Esophagus muscularis mucosa (tissue), 4 donors: ENCODE data around the gene FAP. TPM values are rescaled to one million over a fixed set of nuclear protein-coding genes. Genes with fewer than 3 reads are reported as not detected.

Source experiments
- DNase-seq: peaks from one replicate; pipeline ENCODE4 v3.0.0-alpha.2; 2017; ENCODE audit errors: extremely low spot score
- H3K27ac ChIP-seq, 4 donors: fragments of 200-600 bp; sonication (generic); replicated peaks in 1 of 4; 1 replicate in 3 of 4; 2 replicates in 1 of 4; pipeline ENCODE4 v1.5.1; 2016 to 2019; ENCODE audit warnings: mild to moderate bottlenecking in 1 of 4
- H3K27me3 ChIP-seq, 4 donors: fragments of 200-600 bp; sonication (generic); one replicate each; pipeline versions ENCODE4 v1.5.1 to v1.6.0; 2016 to 2019
- H3K36me3 ChIP-seq, 4 donors: fragments of 200-600 bp; sonication (generic); one replicate each; pipeline ENCODE4 v1.5.1; 2016 to 2019
- H3K4me1 ChIP-seq, 4 donors: fragments of 200-600 bp; sonication (generic); one replicate each; pipeline ENCODE4 v1.5.1; 2016 to 2019
- H3K4me3 ChIP-seq, 4 donors: fragments of 200-600 bp; sonication (generic); 1 replicate in 2 of 4; 2 replicates in 2 of 4; pipeline ENCODE4 v1.5.1; 2016 to 2019; ENCODE audit warnings: mild to moderate bottlenecking in 4 of 4, moderate library complexity in 1 of 4
- H3K9me3 ChIP-seq, 4 donors: fragments of 200-600 bp; sonication (generic); 1 replicate in 3 of 4; 2 replicates in 1 of 4; pipeline ENCODE4 v1.5.1; 2016 to 2019
- CTCF ChIP-seq, 3 experiments: fragments of 200-600 bp in 2 of 3; fragments of 450-650 bp in 1 of 3; sonication (generic) in 2 of 3; IDR thresholded peaks; one replicate each; pipeline ENCODE4 v1.5.1; 2017 to 2019; ENCODE audit warnings: antibody characterized with exemption in 3 of 3, mild to moderate bottlenecking in 2 of 3, moderate library complexity in 1 of 3
- EP300 ChIP-seq: sonication (generic); formaldehyde crosslinking; IDR thresholded peaks from one replicate; pipeline ENCODE4 v1.6.1; 2017; ENCODE audit warnings: antibody characterized with exemption
- POLR2A ChIP-seq: fragments of 450-650 bp; IDR thresholded peaks from one replicate; pipeline ENCODE4 v1.6.1; 2017; ENCODE audit warnings: antibody characterized with exemption, moderate library complexity, mild to moderate bottlenecking, low read depth
- POLR2AphosphoS5 ChIP-seq, 2 donors: sonication (generic); formaldehyde crosslinking; IDR thresholded peaks; one replicate each; pipeline ENCODE4 v1.6.1; 2017; ENCODE audit warnings: antibody characterized with exemption in 2 of 2
- WGBS: methylation state at CpG from one replicate; pipeline ENCODE4 v1.1.5; 2018; 5-methylcytosine and 5-hydroxymethylcytosine counted together
- intact Hi-C: fragments of 100-400 bp; cut with DNase I; formaldehyde crosslinking; loops from one replicate; pipeline ENCODE4 v1.15.1; 2023
- total RNA-seq, 4 donors: library from RNA; depleted of rRNA; stranded (reverse); fragments of >200 nt; gene quantifications; one replicate each; pipeline versions ENCODE4 v1.1.0 to v1.2.1, GENCODE V29; 2016

Gene FAP
- total RNA-seq, 4 donors from 2014 or later: 8.0 to 16.7 (median 13.1) TPM

- Histone ChIP-seq H3K36me3 (no peaks in the 10 kb centered on the region), H3K27ac (no peak overlapping the region), H3K4me3 (no peak overlapping the region), H3K9me3 (no peaks in the 10 kb centered on the region), H3K4me1 (peaks cover 0 to 11% (median 4%) of the 10 kb centered on the region in 4 donors), H3K27me3 (no peaks in the 10 kb centered on the region)
- 71% methylated on average over 4 of the region's 4 CpGs for WGBS
- TF ChIP-seq POLR2A: no peak
- no peak for TF ChIP-seq CTCF (IDR thresholded peaks at IDR 0.05)
- no peak for TF ChIP-seq POLR2AphosphoS5 (IDR thresholded peaks at IDR 0.05)
- TF ChIP-seq EP300: no peak
- DNase-seq: no peak
- intact Hi-C loops: no loop called here
Measured at GRCh38 chr2:162177301-162177700, 65.9 kb downstream of the FAP start.

DNA sequence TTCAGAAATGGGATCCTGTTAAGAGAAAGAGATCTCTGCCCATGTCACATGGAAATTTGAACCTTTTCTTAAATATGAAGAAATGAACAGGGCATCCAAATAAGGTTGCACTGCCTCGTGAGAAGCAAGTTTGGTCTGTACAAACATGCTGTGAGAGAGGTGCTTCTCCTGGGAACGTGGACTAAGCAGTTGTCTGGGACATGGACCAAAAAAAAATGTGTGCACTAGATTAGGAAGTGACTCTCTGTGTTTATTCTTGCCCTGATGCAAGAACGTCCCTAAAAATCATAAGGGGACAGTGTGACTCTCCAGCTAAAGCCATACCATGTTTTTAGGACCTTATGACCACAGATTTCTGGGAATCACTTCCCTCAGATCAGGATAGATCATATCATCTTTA is 67.5 kb downstream of the FAP start:
- peaks cover 0 to 11% (median 4%) of the 10 kb centered on the region in 4 donors for H3K4me1 ChIP-seq
- H3K36me3 ChIP-seq: no peaks in the 10 kb centered on the region
- DNase-seq: no peak
- H3K27ac ChIP-seq: no peak overlapping the region
- no peak overlapping the region for H3K4me3 ChIP-seq
- no peak for TF ChIP-seq EP300
- no peak for TF ChIP-seq POLR2AphosphoS5 (IDR thresholded peaks at IDR 0.05)
- TF ChIP-seq CTCF (IDR thresholded peaks at IDR 0.05): no peak
- no peak for TF ChIP-seq POLR2A
- H3K9me3 ChIP-seq: no peaks in the 10 kb centered on the region
- 30% methylated on average over 3 of the region's 3 CpGs for WGBS
- intact Hi-C loops: no loop called here
- H3K27me3 ChIP-seq: no peaks in the 10 kb centered on the region

DNA sequence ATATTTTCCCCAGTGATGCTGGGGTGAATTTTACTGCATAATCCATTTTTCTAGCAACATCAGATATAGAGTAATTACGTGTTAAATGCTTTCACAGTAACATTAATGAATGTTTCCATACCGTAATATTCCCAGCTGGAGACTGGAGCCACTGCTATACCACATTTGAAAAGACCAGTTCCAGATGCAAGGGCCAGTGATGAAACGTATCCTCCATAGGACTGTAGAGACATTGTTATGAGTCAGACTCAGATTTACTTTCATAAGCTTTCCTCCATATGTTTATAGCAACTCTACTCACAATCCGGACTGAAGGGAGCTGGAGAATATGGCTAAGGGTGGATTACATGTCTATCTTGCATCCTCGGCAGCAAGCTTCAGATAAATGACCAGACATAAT is 68.5 kb downstream of the FAP start:
- Histone ChIP-seq H3K36me3 (no peaks in the 10 kb centered on the region), H3K9me3 (no peaks in the 10 kb centered on the region), H3K27ac (no peak overlapping the region), H3K4me1 (peaks cover 0 to 11% (median 6%) of the 10 kb centered on the region in 4 donors), H3K4me3 (no peak overlapping the region), H3K27me3 (no peaks in the 10 kb centered on the region)
- intact Hi-C loops: no loop called here
- no peak for DNase-seq
- WGBS: 90% methylated on average over 5 of the region's 5 CpGs
- no peak for TF ChIP-seq EP300
- TF ChIP-seq POLR2AphosphoS5 (IDR thresholded peaks at IDR 0.05): no peak
- no peak for TF ChIP-seq CTCF (IDR thresholded peaks at IDR 0.05)
- TF ChIP-seq POLR2A: no peak

DNA sequence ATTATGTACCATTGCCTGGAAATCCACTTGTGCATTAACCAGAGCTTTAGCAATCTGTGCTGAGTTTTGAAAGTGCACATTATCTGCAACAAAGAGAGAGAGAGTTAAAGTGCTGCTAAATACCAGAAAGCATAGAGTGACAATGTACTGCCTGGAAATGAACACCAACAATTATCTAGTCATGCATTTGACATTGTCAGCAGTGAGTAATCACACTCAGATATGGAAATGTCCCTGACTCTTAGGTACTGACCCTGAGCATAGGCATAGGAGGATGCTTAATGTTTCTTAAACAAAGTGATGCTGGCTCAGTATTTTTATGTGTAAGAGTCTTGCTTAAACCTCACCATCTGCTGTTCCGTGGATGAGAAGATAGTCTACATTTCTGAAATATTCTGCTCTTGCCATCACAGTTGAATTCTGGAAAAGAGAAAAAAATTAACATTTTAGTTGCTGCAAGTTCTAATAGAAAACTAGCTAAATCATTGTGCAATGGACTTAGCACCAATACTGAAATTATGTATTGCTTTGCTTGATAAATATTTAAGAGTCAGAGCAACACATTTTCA is 70.4 kb downstream of the FAP start:
- H3K27me3 ChIP-seq: no peaks in the 10 kb centered on the region
- WGBS: 84% methylated on average over 1 of the region's 1 CpG
- H3K4me3 ChIP-seq: no peak overlapping the region
- H3K27ac ChIP-seq: no peak overlapping the region
- H3K36me3 ChIP-seq: no peaks in the 10 kb centered on the region
- no peak for DNase-seq
- intact Hi-C loops: no loop called here
- no peaks in the 10 kb centered on the region for H3K9me3 ChIP-seq
- TF ChIP-seq EP300 (no peak), CTCF (IDR thresholded peaks at IDR 0.05) (no peak), POLR2A (no peak), POLR2AphosphoS5 (IDR thresholded peaks at IDR 0.05) (no peak)
- H3K4me1 ChIP-seq: peaks cover 0 to 11% (median 6%) of the 10 kb centered on the region in 4 donors

DNA sequence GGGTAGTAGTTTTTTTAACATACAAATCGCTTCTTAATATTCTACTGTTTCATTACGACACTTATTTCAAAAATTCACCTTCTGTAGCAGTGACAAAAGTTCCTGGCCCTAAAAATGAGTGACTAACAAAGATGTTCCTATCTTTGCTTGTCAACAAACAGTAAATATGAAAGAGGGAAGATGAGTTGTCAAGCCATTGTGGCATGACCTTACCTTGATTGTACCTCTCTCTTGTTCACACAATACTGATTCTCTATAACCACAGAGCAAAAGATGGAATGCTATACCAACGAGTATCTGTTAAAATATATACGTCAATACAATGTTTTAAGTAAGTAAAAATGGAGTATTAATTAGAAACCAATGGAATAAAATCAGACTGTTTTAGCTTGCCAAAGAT is 76.5 kb downstream of the FAP start:
- TF ChIP-seq EP300 (no peak), CTCF (IDR thresholded peaks at IDR 0.05) (no peak), POLR2AphosphoS5 (IDR thresholded peaks at IDR 0.05) (no peak), POLR2A (no peak)
- 91% methylated on average over 4 of the region's 4 CpGs for WGBS
- intact Hi-C loops: no loop called here

More for the DNA sequence above, 76.5 kb downstream of the FAP start:
- Histone ChIP-seq H3K9me3 (no peaks in the 10 kb centered on the region), H3K27ac (no peak overlapping the region), H3K36me3 (no peaks in the 10 kb centered on the region), H3K27me3 (no peaks in the 10 kb centered on the region), H3K4me1 (peaks cover 0 to 21% (median 14%) of the 10 kb centered on the region in 4 donors), H3K4me3 (no peak overlapping the region)
- no peak for DNase-seq
